Activated CD4-positive, alpha-beta T cell treated with anti-CD3 and anti-CD28 coated beads, Interleukin-2, amount 10 ng/mL, durations not matched to agents 24 days and 14 days (primary cell): ENCODE results near the gene SPNS2. TPM values are rescaled to one million over a fixed set of nuclear protein-coding genes. Genes with fewer than 3 reads are reported as not detected.
A peak's percentile ranks its signal among the peaks of the same experiment; 100 is the strongest.

ENCODE experiments used
- DNase-seq: peaks from one replicate; pipeline ENCODE4 v3.0.0; 2022
- H3K27ac Mint-ChIP-seq: one replicate; pipeline ENCODE4 v1.8.0; 2022; ENCODE audit warnings: mild to moderate bottlenecking, mixed read lengths
- H3K27me3 Mint-ChIP-seq: one replicate; pipeline ENCODE4 v1.8.0; 2022; ENCODE audit warnings: mixed read lengths
- H3K36me3 Mint-ChIP-seq: one replicate; pipeline ENCODE4 v1.8.0; 2022; ENCODE audit warnings: low read depth, mild to moderate bottlenecking, mixed read lengths
- H3K4me1 Mint-ChIP-seq: one replicate; pipeline ENCODE4 v1.8.0; 2021; ENCODE audit warnings: mixed read lengths
- H3K4me3 Mint-ChIP-seq: one replicate; pipeline ENCODE4 v1.8.0; 2022; ENCODE audit warnings: mild to moderate bottlenecking, moderate library complexity, mixed read lengths
- H3K9me3 Mint-ChIP-seq: one replicate; pipeline ENCODE4 v1.8.0; 2021; ENCODE audit warnings: mixed read lengths
- intact Hi-C: fragments of 100-400 bp; cut with micrococcal nuclease; formaldehyde crosslinking; loops from one replicate; pipeline ENCODE4 v1.15.1; 2023
- total RNA-seq: library from RNA; stranded (reverse); gene quantifications from 2 replicates; pipeline ENCODE4 v1.2.3, GENCODE V29; 2022

The SPNS2 gene
- total RNA-seq, 1 donor from 2014 or later: 0.28 TPM

- Mint-ChIP-seq H3K27ac (no peak overlapping the region), H3K4me3 (no peak overlapping the region), H3K9me3 (no peaks in the 10 kb centered on the region), H3K27me3 (peaks cover 1% of the 10 kb centered on the region), H3K4me1 (peaks cover 20% of the 10 kb centered on the region), H3K36me3 (no peaks in the 10 kb centered on the region)
- no peak for DNase-seq
- intact Hi-C loops: no loop called here
These were observed 10.6 kb upstream of the SPNS2 start for GRCh38 chr17:4487820-4488716.

GRCh38 chr17:4488989-4489595 lies 9.6 kb upstream of the SPNS2 start:
- Mint-ChIP-seq H3K27me3 (peaks cover 3% of the 10 kb centered on the region), H3K4me3 (no peak overlapping the region), H3K4me1 (peaks cover 22% of the 10 kb centered on the region), H3K27ac (no peak overlapping the region), H3K36me3 (no peaks in the 10 kb centered on the region), H3K9me3 (no peaks in the 10 kb centered on the region)
- DNase-seq: no peak
- intact Hi-C loops: no loop called here

- Mint-ChIP-seq H3K36me3 (no peaks in the 10 kb centered on the region), H3K4me3 (no peak overlapping the region), H3K27me3 (peaks cover 5% of the 10 kb centered on the region), H3K27ac (no peak overlapping the region), H3K9me3 (no peaks in the 10 kb centered on the region), H3K4me1 (peaks cover 19% of the 10 kb centered on the region)
- no peak for DNase-seq
- intact Hi-C loops: no loop called here
These were observed 8.5 kb upstream of the SPNS2 start for GRCh38 chr17:4490109-4490591.

- Mint-ChIP-seq H3K4me1 (peaks cover 18% of the 10 kb centered on the region), H3K4me3 (no peak overlapping the region)
These were observed 8.0 kb upstream of the SPNS2 start for GRCh38 chr17:4490637-4491061.

GRCh38 chr17:4492721-4493561 lies 5.7 kb upstream of the SPNS2 start:
- H3K27ac Mint-ChIP-seq: no peak overlapping the region
- H3K27me3 Mint-ChIP-seq: peaks cover 15% of the 10 kb centered on the region
- intact Hi-C loops: no loop called here
- no peaks in the 10 kb centered on the region for H3K36me3 Mint-ChIP-seq
- peak; percentile 84 for DNase-seq
- H3K9me3 Mint-ChIP-seq: no peaks in the 10 kb centered on the region
- no peak overlapping the region for H3K4me3 Mint-ChIP-seq
- H3K4me1 Mint-ChIP-seq: peaks cover 10% of the 10 kb centered on the region

More at GRCh38 chr17:4490637-4491061, 8.0 kb upstream of the SPNS2 start:
- H3K9me3 Mint-ChIP-seq: no peaks in the 10 kb centered on the region
- intact Hi-C loops: no loop called here
- H3K27me3 Mint-ChIP-seq: peaks cover 5% of the 10 kb centered on the region
- no peak overlapping the region for H3K27ac Mint-ChIP-seq
- DNase-seq: no peak
- H3K36me3 Mint-ChIP-seq: no peaks in the 10 kb centered on the region

GRCh38 chr17:4497101-4497824 lies 1.4 kb upstream of the SPNS2 start:
- H3K9me3 Mint-ChIP-seq: no peaks in the 10 kb centered on the region
- no peak overlapping the region for H3K4me3 Mint-ChIP-seq
- H3K27me3 Mint-ChIP-seq: peaks cover 39% of the 10 kb centered on the region
- H3K4me1 Mint-ChIP-seq: peaks cover 23% of the 10 kb centered on the region
- intact Hi-C loops: no loop called here
- H3K36me3 Mint-ChIP-seq: no peaks in the 10 kb centered on the region
- no peak overlapping the region for H3K27ac Mint-ChIP-seq
- DNase-seq: no peak

- no peak overlapping the region for H3K27ac Mint-ChIP-seq
- H3K4me3 Mint-ChIP-seq: peak overlapping the region; percentile 80
- DNase-seq: peak; percentile 80
- no peaks in the 10 kb centered on the region for H3K36me3 Mint-ChIP-seq
- intact Hi-C loops: loop anchor here (2.0 kb wide), 1 partner anchor 79 kb away; no protein-coding TSS in a partner anchor
- H3K9me3 Mint-ChIP-seq: no peaks in the 10 kb centered on the region
- peaks cover 41% of the 10 kb centered on the region for H3K27me3 Mint-ChIP-seq
- H3K4me1 Mint-ChIP-seq: peaks cover 24% of the 10 kb centered on the region
These were observed 930 bp downstream of the SPNS2 start for GRCh38 chr17:4499431-4500190.

- H3K36me3 Mint-ChIP-seq: no peaks in the 10 kb centered on the region
- peaks cover 40% of the 10 kb centered on the region for H3K27me3 Mint-ChIP-seq
- H3K27ac Mint-ChIP-seq: no peak overlapping the region
- peak overlapping the region; percentile 80 for H3K4me3 Mint-ChIP-seq
- H3K4me1 Mint-ChIP-seq: peaks cover 29% of the 10 kb centered on the region
- DNase-seq: no peak
- no peaks in the 10 kb centered on the region for H3K9me3 Mint-ChIP-seq
- intact Hi-C loops: loop anchor here (2.0 kb wide), 1 partner anchor 79 kb away; no protein-coding TSS in a partner anchor
These were observed 1.5 kb downstream of the SPNS2 start for GRCh38 chr17:4500191-4500571.

- intact Hi-C loops: loop anchor here (2.0 kb wide), 1 partner anchor 81 kb away; no protein-coding TSS in a partner anchor
- Mint-ChIP-seq H3K27ac (no peak overlapping the region), H3K4me1 (peaks cover 29% of the 10 kb centered on the region), H3K4me3 (no peak overlapping the region), H3K9me3 (no peaks in the 10 kb centered on the region), H3K36me3 (no peaks in the 10 kb centered on the region), H3K27me3 (peaks cover 40% of the 10 kb centered on the region)
- no peak for DNase-seq
These were observed 2.7 kb downstream of the SPNS2 start for GRCh38 chr17:4501295-4501949.

GRCh38 chr17:4502466-4503154 lies 3.9 kb downstream of the SPNS2 start:
- Mint-ChIP-seq H3K4me3 (no peak overlapping the region), H3K9me3 (no peaks in the 10 kb centered on the region), H3K27me3 (peaks cover 32% of the 10 kb centered on the region), H3K36me3 (no peaks in the 10 kb centered on the region), H3K4me1 (peaks cover 29% of the 10 kb centered on the region), H3K27ac (no peak overlapping the region)
- DNase-seq: no peak
- intact Hi-C loops: no loop called here

GRCh38 chr17:4503283-4504025 lies 4.8 kb downstream of the SPNS2 start:
- H3K36me3 Mint-ChIP-seq: no peaks in the 10 kb centered on the region
- H3K4me1 Mint-ChIP-seq: peaks cover 31% of the 10 kb centered on the region
- no peak overlapping the region for H3K4me3 Mint-ChIP-seq
- H3K9me3 Mint-ChIP-seq: no peaks in the 10 kb centered on the region
- intact Hi-C loops: no loop called here
- peaks cover 31% of the 10 kb centered on the region for H3K27me3 Mint-ChIP-seq
- no peak for DNase-seq
- H3K27ac Mint-ChIP-seq: no peak overlapping the region
